Activated T-helper 1 cell treated with anti-CD3 and anti-CD28 coated beads, Interleukin-12 subunit alpha, Interleukin-12 subunit beta, Interleukin-2, Interleukin-4 antibody, amounts not matched to agents 30 ng/mL and 10 ng/mL and 1 ng/mL, durations not matched to agents 14 hours and 24 hours and 36 hours (primary cell): ENCODE data around the gene PRSS16. TPM values are rescaled to one million over a fixed set of nuclear protein-coding genes. Genes with fewer than 3 reads are reported as not detected.
"Not testable (repeated sequence)": the region's sequence is repeated elsewhere in the genome, so short reads cannot be mapped to it uniquely, and the experiment has no call there.

ENCODE experiments used
- DNase-seq: peaks from one replicate; pipeline ENCODE4 v3.0.0; 2021; ENCODE audit warnings: low spot score
- H3K27ac Mint-ChIP-seq: one replicate; pipeline ENCODE4 v1.8.0; 2021; ENCODE audit warnings: mild to moderate bottlenecking, mixed read lengths
- H3K27me3 Mint-ChIP-seq: one replicate; pipeline ENCODE4 v1.8.0; 2022; ENCODE audit warnings: mild to moderate bottlenecking, moderate library complexity, mixed read lengths; ENCODE audit not compliant: insufficient read depth
- H3K36me3 Mint-ChIP-seq: one replicate; pipeline ENCODE4 v1.8.0; 2021; ENCODE audit warnings: low read depth, mixed read lengths
- H3K4me1 Mint-ChIP-seq: one replicate; pipeline ENCODE4 v1.8.0; 2021; ENCODE audit warnings: low read depth, mixed read lengths
- H3K4me3 Mint-ChIP-seq: one replicate; pipeline ENCODE4 v1.8.0; 2021; ENCODE audit warnings: mild to moderate bottlenecking, moderate library complexity, mixed read lengths
- H3K9me3 Mint-ChIP-seq: one replicate; pipeline ENCODE4 v1.8.0; 2021; ENCODE audit warnings: mixed read lengths
- intact Hi-C: fragments of 100-400 bp; cut with micrococcal nuclease; formaldehyde crosslinking; loops from one replicate; pipeline ENCODE4 v1.15.1; 2024
- total RNA-seq: library from RNA; stranded (reverse); gene quantifications from 2 replicates; pipeline ENCODE4 v1.2.3, GENCODE V29; 2022

Gene PRSS16
- 0.13 and 0.98 TPM in 2 replicates for total RNA-seq

DNA sequence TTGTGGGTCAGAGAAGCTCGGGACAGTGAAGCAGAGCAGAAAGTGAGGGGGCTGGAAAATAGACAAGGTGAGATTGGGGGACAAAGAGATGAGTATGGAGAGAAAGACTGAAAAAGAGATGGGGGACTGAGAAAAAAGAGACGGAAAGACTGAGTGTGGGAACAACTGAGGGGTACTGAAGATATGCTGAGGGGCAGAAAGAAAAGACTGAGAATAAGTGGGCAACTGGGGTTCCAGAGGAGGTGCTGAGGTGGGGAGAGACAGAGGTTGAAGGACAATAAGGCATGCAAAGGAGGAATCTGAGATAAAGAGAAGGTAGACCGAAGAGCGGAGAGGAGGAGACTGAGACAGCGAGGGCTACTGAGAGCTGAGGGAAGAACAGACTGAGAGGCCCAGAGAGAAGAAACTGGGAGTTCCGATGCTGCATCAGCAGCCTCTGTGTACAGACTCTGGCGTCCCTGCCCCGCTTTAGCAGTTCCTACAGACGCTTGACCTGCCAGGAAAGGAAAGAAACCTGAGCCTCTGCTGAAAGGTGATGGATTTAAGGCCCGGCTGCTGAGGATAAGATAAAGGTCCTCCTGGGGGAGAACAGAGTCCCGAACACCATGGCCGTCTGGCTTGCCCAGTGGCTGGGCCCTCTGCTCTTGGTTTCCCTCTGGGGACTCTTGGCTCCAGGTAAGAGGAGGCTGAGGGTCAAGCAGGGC, at the start of gene PRSS16:
PRSS16 (plus strand) TSS at position 569 of the 704 bp plus-strand sequence; CDS start at position 606, 37 bp downstream.
- Mint-ChIP-seq H3K27ac (no peak within 1 kb of the TSS), H3K4me1 (peaks cover 5% of the 10 kb centered on the region), H3K9me3 (no peaks in the 10 kb centered on the region), H3K27me3 (peaks cover 31% of the 10 kb centered on the region), H3K36me3 (no peaks in the 10 kb centered on the region), H3K4me3 (no peak within 1 kb of the TSS)
- intact Hi-C loops, result no loop called here
- no peak for DNase-seq

GRCh38 chr6:27205375-27206278, 41.9 kb upstream of the PRSS16 start:
- DNase-seq, result no peak
- H3K4me1 Mint-ChIP-seq, result peaks cover 17% of the 10 kb centered on the region
- H3K4me3 Mint-ChIP-seq, result peak overlapping the region; percentile 64
- H3K27me3 Mint-ChIP-seq, result peaks cover 20% of the 10 kb centered on the region
- no peaks in the 10 kb centered on the region for H3K9me3 Mint-ChIP-seq
- H3K27ac Mint-ChIP-seq, result no peak overlapping the region
- intact Hi-C loops, result no loop called here
- H3K36me3 Mint-ChIP-seq, result no peaks in the 10 kb centered on the region

- H3K27me3 Mint-ChIP-seq, result peaks cover 17% of the 10 kb centered on the region
- H3K36me3 Mint-ChIP-seq, result no peaks in the 10 kb centered on the region
- intact Hi-C loops, result no loop called here
- H3K9me3 Mint-ChIP-seq, result no peaks in the 10 kb centered on the region
- DNase-seq, result no peak
- no peak overlapping the region for H3K4me3 Mint-ChIP-seq
- H3K27ac Mint-ChIP-seq, result no peak overlapping the region
- H3K4me1 Mint-ChIP-seq, result peaks cover 17% of the 10 kb centered on the region
Measured at GRCh38 chr6:27206806-27207205, 40.7 kb upstream of the PRSS16 start.

DNA sequence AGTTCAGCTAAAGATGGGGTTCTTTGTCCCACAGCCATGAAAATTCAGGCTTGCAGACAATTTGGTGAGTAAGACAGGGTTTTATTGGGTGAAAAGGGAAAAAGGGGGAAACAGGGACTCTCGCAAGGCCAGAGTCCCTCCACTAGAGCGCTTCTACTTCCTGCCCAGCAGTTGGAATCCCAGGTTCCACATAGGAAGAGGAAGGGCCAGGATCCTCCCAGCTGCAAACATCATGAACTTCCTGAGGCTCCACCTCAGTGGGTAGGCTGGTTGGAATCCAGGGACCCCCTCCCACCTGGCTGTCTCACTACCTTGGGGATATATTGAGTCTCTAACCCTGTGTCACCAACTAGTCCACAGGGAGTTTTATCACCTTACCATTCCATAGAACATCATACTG, 39.5 kb upstream of the PRSS16 start:
- no peaks in the 10 kb centered on the region for H3K36me3 Mint-ChIP-seq
- H3K4me1 Mint-ChIP-seq, result peaks cover 17% of the 10 kb centered on the region
- intact Hi-C loops, result no loop called here
- no peak overlapping the region for H3K4me3 Mint-ChIP-seq
- peaks cover 19% of the 10 kb centered on the region for H3K27me3 Mint-ChIP-seq
- no peak for DNase-seq
- H3K9me3 Mint-ChIP-seq, result no peaks in the 10 kb centered on the region
- H3K27ac Mint-ChIP-seq, result no peak overlapping the region

DNA sequence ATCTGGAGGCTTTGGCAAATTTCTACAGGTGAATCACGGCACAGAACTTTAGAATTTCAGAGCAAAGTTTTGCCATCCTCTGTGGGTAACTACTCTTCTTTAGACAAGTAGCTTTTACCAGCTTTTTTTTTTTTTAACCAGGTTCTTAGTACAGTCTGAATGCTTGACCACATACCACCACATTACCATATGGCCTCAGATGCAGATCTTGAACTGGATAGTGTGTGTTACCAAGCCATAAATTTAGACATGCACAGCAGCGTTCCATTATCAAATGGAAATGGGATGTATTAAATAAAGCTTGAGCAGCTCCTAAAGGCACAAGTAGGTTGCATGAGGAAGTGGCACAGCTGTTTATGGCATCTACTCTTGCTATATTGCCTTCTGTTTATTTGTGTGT, 38.3 kb upstream of the PRSS16 start:
- H3K4me1 Mint-ChIP-seq, result peaks cover 17% of the 10 kb centered on the region
- no peaks in the 10 kb centered on the region for H3K36me3 Mint-ChIP-seq
- no peak overlapping the region for H3K4me3 Mint-ChIP-seq
- H3K27ac Mint-ChIP-seq, result no peak overlapping the region
- H3K9me3 Mint-ChIP-seq, result no peaks in the 10 kb centered on the region
- intact Hi-C loops, result no loop called here
- peaks cover 18% of the 10 kb centered on the region for H3K27me3 Mint-ChIP-seq
- DNase-seq, result no peak

- DNase-seq, result no peak
- Mint-ChIP-seq H3K4me1 (peaks cover 17% of the 10 kb centered on the region), H3K36me3 (no peaks in the 10 kb centered on the region), H3K9me3 (no peaks in the 10 kb centered on the region), H3K4me3 (no peak overlapping the region), H3K27me3 (peaks cover 18% of the 10 kb centered on the region), H3K27ac (no peak overlapping the region)
- intact Hi-C loops, result no loop called here
Measured at GRCh38 chr6:27209659-27210269, 37.7 kb upstream of the PRSS16 start.

GRCh38 chr6:27213091-27213517, 34.4 kb upstream of the PRSS16 start:
- H3K4me3 Mint-ChIP-seq, intact Hi-C loops, H3K36me3 Mint-ChIP-seq, DNase-seq, H3K4me1 Mint-ChIP-seq, H3K27ac Mint-ChIP-seq, H3K9me3 Mint-ChIP-seq: not testable (repeated sequence)
- peaks cover 23% of the 10 kb centered on the region for H3K27me3 Mint-ChIP-seq

DNA sequence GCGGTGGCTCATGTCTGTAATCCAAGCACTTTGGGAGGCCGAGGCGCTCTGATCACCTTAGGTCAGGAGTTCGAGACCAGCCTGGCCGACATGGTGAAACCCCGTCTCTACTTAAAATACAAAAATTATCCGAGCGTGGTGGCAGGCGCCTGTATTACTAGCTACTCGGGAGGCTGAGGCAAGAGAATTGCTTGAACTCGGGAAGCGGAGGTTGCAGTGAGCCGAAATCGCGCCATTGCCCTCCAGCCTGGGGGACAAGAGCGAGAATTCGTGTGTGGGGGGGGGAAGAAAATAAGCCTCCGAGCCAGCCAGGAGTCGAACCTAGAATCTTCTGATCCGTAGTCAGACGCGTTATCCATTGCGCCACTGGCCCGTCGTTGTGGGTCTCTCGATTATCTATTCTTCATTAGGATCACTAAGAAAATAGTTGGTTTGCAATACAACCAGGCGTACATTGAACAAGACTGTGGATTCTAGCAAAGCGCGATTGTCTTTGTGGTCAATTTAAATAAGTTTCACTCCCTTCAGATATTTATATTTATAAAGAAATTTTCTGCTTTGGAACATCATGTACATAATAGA, 33.9 kb upstream of the PRSS16 start:
- intact Hi-C loops, result loop anchor here (2.0 kb wide), 1 partner anchor 21 kb away; no protein-coding TSS in a partner anchor
- DNase-seq, result no peak
- no peak overlapping the region for H3K4me3 Mint-ChIP-seq
- H3K9me3 Mint-ChIP-seq, result peaks cover 8% of the 10 kb centered on the region
- H3K27me3 Mint-ChIP-seq, result peaks cover 26% of the 10 kb centered on the region
- no peaks in the 10 kb centered on the region for H3K4me1 Mint-ChIP-seq
- H3K36me3 Mint-ChIP-seq, result no peaks in the 10 kb centered on the region
- no peak overlapping the region for H3K27ac Mint-ChIP-seq

GRCh38 chr6:27214126-27214601, 33.3 kb upstream of the PRSS16 start:
- Mint-ChIP-seq H3K27ac (no peak overlapping the region), H3K4me1 (no peaks in the 10 kb centered on the region), H3K36me3 (no peaks in the 10 kb centered on the region), H3K27me3 (peaks cover 29% of the 10 kb centered on the region), H3K9me3 (peaks cover 12% of the 10 kb centered on the region), H3K4me3 (peak overlapping the region; percentile 73)
- intact Hi-C loops, result loop anchor here (2.0 kb wide), 1 partner anchor 21 kb away; no protein-coding TSS in a partner anchor
- no peak for DNase-seq

GRCh38 chr6:27216874-27217273, 30.6 kb upstream of the PRSS16 start:
- H3K4me3 Mint-ChIP-seq, result no peak overlapping the region
- H3K9me3 Mint-ChIP-seq, result peaks cover 12% of the 10 kb centered on the region
- H3K27ac Mint-ChIP-seq, result no peak overlapping the region
- H3K36me3 Mint-ChIP-seq, result no peaks in the 10 kb centered on the region
- intact Hi-C loops, result no loop called here
- no peaks in the 10 kb centered on the region for H3K4me1 Mint-ChIP-seq
- no peak for DNase-seq
- peaks cover 31% of the 10 kb centered on the region for H3K27me3 Mint-ChIP-seq

DNA sequence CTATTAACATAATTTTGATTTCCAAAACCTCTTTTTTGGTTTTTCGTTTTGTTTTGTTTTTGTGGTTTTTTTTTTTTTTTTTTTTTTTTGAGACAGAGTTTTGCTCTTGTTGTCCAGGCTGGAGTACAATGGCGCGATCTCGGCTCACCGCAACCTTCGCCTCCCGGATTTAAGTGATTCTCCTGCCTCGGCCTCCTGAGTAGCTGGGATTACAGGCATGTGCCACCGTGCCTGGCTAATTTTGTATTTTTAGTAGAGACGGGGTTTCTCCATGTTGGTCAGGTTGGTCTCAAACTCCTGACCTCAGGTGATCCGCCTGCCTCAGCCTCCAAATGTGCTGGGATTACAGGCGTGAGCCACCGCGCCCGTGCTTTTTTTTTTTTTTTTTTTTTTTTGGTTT, 24.5 kb upstream of the PRSS16 start:
- DNase-seq, H3K36me3 Mint-ChIP-seq, intact Hi-C loops, H3K9me3 Mint-ChIP-seq, H3K4me1 Mint-ChIP-seq, H3K27ac Mint-ChIP-seq, H3K4me3 Mint-ChIP-seq: not testable (repeated sequence)
- peaks cover 20% of the 10 kb centered on the region for H3K27me3 Mint-ChIP-seq

- no peaks in the 10 kb centered on the region for H3K9me3 Mint-ChIP-seq
- peaks cover 16% of the 10 kb centered on the region for H3K27me3 Mint-ChIP-seq
- no peak overlapping the region for H3K27ac Mint-ChIP-seq
- H3K4me3 Mint-ChIP-seq, result no peak overlapping the region
- DNase-seq, result no peak
- H3K4me1 Mint-ChIP-seq, result no peaks in the 10 kb centered on the region
- intact Hi-C loops, result no loop called here
- H3K36me3 Mint-ChIP-seq, result no peaks in the 10 kb centered on the region
Measured at GRCh38 chr6:27224729-27225128, 22.8 kb upstream of the PRSS16 start.
